Measurements from ENCODE around the gene MYO18B. TPM values are rescaled to one million over a fixed set of nuclear protein-coding genes. Genes with fewer than 3 reads are reported as not detected.

MYO18B gene
- polyA plus RNA-seq, 3 donors: 0.06 to 0.25 (median 0.19) TPM

DNA sequence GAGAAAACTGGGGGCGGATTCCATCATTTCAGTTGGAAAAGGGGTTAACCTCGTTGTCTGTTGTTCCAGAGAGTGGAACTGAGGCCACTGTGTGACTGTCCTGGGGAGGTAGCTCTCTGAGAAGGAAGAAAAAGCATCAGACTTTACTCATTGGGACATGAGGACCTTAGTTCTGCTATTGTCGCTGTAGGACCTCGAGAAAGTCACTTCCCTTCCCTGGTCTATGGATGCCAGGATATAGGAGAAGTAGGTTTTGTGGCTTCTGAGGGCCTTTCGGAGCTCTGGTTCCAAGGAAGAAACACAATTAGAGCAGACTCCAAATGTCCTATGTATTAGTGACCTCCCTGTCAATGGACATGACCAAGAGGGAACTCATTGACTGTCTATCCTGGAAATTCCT, 6.2 kb downstream of the MYO18B start:
- DNase-seq (ENCODE audit: low read depth in 3 of 3, low spot score in 2 of 3): no peak

DNA sequence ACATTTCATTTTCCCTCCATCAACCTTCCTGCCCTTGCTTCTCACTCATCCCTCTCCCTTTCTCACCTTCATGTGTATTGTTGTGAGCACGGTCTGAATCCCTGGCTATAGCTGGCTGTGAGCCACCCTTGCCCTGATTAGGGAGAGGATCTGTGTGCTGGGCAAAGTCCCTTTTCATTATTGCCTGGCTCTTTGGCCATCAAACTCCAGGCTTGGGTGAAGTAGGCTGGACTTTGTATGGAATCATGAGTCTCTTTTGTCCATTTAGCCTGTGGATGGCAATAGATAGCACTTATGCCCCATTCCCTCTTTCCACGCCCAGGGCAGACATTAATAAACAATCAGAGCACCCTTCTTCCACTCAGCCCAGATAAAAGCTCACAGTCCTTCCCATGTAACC, 6.7 kb downstream of the MYO18B start:
- no peak for DNase-seq (ENCODE audit: low read depth in 3 of 3, low spot score in 2 of 3)

DNA sequence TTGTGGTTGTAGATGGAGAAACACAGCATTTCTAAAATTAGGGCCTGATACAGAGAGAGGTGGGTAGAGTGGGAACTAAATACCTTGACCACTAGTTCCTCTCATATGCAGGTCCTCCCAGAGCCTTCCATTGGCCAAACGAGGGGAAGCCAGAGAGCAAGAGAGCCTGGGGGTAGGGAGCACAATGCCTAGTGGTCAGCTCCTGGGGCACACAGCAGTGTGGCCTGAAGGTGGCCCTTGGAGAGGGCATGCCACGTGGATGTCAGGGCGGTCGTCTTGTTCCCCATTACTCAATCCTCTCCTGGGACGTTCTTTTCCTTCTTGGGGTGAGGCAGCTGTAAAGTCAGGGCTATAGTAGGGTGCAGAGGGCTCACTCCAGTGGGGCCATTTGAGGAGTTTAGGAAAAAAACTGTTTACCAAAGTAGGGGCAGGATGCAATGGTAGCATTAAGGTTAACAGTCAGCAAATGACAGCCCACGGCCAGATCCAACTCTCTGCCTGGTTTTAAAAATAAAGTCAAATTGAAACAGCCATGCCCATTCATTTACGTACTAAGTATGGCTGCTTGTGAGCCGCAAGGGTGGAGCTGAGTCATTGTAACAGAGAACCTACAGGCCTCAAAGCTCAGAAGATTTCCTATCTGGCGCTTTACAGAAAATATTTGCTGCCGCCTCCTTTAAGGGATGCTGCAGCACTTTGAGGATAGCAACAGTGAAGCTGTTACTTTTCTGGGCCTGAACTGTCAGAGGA, 7.6 kb downstream of the MYO18B start:
- no peak for DNase-seq (ENCODE audit: low read depth in 3 of 3, low spot score in 2 of 3)

DNA sequence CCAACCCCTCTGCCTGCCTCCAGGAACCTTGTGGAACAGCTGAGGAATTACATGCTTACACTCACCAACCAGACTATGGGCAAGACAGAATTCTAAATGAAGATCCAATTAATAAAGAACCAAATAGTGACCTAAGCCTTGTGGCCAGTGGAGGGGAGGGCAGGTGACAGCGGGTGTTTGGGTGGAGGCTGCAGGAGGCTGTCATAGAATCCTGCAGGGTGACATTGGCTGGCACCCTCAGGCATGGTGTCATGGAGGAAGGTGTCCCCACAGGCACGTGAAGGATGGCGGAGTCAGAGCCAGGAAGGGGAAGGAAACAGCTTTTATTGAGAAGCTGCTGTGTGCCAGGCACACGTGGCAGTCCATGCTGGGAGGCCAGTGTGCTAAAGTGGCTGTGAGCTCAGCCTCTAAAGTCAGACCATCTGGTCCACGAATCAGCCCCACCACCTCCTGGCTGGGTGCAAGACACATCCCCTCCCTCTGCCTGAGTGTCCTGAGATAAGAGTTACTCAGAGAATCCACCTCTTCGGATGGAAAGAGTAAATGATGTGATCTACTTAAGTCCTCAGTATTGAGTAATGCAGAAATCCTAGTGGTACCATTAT, 8.7 kb downstream of the MYO18B start:
- no peak for DNase-seq (ENCODE audit: low read depth in 3 of 3, low spot score in 2 of 3)

DNA sequence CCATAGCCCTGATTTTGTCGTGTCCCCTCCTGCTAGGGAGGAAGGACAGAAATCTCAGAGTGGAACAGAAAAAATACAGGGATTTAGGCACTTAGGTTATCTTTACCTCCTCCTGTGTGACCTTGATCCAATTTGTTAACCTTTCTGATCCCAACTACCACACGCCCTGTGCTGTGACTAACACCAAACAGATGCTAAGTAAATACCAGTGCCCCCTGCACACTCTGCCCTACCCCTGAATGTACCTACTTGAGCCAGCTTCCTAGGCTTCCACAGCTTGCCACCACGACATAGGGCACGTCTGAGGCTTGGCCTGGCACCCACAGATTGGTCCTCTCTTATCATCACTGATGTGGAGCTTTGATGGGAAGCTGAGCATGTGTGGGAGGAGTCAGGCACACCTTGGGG, 9.2 kb downstream of the MYO18B start:
- DNase-seq (ENCODE audit: low read depth in 3 of 3, low spot score in 2 of 3): no peak

DNA sequence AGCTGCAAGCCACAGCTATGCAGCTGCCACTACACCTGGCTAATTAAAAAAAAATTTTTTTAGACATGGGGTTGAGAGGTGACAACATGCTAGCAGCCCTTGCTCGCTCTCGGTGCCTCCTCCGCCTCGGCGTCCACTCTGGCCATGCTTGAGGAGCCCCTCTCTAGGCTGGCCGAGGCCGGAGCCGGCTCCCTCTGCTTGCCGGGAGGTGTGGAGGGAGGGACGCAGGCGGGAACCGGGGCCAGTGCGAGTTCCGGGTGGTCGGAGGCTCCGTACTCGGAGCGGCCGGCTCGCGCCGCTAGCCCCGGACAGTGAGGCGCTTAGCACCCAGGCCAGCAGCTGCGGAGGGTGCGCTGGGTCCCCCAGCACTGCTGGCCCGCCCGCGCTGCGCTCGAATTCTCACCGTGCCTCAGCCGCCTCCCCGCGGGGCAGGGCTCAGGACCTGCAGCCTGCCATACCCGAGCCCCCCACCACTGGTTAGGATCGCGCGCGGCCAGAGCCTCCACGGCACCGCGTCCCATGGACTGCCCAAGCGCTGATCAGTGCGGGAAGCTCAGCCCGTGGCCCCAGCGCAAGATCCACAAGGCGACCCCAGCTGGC, 10.7 kb downstream of the MYO18B start:
- DNase-seq (ENCODE audit: low read depth in 3 of 3, low spot score in 2 of 3): no peak

DNA sequence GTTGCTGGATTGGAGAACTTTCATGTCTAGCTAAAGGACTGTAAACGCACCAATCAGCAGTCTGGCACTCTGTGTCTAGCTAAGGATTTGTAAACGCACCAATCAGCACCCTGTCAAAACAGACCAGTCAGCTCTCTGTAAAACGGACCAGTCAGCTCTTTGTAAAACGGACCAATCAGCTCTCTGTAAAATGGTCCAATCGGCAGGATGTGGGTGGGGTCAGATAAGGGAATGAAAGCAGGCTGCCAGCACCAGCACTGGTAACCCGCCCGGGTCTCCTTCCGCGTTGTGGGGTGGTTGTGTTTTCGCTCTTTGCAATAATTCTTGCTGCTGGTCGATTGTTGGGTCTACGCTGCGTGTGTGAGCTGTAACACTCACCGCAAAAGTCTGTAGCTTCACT, 11.3 kb downstream of the MYO18B start:
- DNase-seq (ENCODE audit: low read depth in 3 of 3, low spot score in 2 of 3): no peak

DNA sequence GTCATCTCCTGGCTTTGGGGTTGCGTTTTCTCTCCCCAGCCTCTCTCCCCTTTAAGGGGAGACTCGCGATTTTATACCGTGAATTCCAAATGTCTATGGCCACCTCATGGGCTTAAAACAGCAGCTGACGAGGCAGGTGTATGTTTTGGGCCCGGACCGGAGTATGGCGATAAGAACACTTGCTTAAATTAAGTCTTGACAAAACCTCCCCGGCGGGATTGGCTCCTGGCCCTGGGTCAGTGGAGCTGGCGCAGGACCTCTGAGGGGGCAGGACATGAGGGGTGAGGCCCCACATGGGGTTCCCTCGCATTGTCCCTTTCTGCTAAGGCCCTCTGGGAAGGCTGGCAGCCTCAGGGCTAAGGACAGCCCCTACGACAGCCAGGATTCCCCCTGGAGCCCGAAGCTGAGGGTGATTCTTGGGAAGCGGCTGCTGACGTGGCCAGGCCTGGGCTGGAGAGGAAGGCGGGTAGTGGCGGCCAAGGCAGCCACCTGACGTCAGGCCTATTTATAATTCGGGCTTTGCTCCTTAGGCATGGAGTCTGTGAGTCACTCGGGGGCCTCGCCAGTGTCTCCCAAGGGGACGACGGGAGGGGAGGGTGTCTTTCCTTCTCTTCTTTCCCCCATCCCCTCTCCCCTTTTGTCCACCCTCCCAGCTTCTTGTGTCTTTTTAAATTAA, 12.7 kb downstream of the MYO18B start:
- no peak for DNase-seq (ENCODE audit: low read depth in 3 of 3, low spot score in 2 of 3)

DNA sequence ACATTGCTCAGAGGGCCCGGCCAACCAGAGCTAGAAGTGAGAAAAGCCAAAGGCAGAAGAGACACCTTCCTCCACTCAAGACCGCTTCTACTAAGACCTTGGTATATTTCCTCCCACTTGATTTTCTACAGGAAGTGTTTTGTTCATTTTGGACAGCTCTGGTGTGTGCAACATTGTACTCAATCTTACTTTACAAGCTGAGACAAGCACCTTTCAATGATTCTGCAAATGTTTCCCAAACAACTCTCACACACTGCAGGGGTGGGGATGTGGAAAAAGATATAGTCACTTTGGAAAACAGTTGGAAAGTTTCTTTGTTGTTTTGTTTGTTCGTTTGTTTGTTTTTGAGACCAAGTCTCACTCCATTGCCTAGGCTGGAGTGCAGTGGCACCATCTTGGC, 15.7 kb downstream of the MYO18B start:
- DNase-seq (ENCODE audit: low read depth in 3 of 3, low spot score in 2 of 3): no peak

DNA sequence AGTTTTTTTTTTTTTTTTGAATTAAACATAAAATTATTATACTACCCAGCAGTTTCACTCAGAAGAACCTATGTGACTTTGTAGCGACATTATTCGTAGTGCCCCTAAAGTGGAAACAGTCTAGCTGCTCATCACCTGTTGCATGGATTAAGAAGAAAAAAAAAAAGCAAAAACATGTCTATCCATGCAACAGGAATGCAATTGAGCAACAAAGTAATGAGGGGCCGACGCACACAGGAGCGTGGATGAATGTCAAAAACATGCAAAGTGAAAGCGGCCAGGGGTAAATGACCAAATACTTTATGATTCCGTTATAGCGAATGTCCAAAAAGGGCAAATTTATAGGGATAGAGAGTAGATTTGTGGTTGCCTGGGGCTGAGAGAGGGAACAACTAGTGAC, 16.3 kb downstream of the MYO18B start:
- DNase-seq (ENCODE audit: low read depth in 3 of 3, low spot score in 2 of 3): no peak

DNA sequence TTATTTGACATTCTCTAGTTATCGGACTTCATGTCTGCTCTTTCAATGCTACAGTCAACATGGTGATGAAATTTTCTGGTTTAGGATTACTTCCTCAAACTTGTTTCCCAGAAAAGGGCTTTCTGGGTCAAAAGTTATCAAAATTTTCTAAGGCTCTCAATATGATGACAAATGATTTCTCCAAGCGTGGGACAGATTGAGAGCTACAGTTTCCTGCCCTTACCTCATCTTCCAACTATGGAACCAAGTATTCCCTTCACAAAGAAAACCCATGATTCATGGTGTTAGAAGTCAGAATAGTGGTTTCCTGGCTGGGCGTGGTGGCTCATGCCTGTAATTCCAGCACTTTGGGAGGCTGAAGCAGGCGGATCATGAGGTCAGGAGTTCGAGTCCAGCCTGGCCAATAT, 17.8 kb downstream of the MYO18B start:
- no peak for DNase-seq (ENCODE audit: low read depth in 3 of 3, low spot score in 2 of 3)

DNA sequence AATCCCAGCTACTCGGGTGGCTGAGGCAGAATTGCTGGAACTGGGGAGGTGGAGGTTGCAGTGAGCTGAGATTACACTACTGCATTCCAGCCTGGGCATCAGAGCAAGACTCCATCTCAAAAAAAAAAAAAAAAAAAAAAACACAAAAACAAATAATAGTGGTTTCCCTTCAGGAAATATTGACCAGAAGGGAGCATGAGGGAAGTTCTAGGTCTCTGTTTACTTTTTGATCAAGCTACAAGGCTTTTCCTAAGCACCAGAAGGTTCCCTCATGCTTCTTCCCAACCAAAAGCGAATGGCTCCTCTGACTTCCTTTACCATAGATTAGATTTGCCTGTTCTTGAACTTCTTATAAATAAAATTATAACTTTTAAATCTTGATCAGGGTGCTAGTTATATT, 18.3 kb downstream of the MYO18B start:
- DNase-seq (ENCODE audit: low read depth in 3 of 3, low spot score in 2 of 3): no peak

DNA sequence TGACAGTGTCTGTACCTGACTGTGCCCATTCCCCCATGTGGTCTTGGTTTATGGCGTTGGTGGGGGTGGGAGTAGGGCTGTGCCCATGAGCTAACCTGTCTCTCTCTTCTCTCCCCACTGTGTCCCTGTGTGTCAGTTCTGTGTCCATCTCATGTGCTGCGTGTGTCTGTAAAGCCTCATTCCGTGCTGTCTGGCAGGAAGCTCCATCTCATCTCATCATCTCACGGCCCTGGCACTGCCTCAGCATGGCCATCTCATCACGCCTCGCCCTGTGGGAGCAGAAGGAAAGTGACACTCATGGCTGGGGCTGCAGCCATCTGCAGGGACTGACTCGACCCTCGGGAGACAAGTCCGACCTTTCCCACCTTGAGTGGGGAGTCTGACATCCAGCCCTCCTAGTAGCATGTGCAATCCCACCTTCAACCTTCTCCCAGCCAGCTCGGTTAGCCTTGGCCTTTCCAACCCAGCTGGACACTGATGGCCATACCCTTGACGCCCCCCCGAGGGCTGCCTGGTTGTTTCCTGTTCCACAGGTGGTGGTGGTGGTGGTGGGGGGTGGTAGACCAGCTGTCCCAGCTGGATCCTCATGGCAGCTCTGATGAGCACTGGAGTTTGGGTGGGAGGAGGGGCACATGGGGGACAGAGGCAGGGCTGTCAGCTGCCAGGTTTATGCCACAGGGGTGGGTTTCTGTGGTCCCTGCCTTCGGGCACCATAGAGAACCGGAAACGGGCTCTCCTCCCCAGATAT, 19.0 kb downstream of the MYO18B start:
- DNase-seq (ENCODE audit: low read depth in 3 of 3, low spot score in 2 of 3): no peak

DNA sequence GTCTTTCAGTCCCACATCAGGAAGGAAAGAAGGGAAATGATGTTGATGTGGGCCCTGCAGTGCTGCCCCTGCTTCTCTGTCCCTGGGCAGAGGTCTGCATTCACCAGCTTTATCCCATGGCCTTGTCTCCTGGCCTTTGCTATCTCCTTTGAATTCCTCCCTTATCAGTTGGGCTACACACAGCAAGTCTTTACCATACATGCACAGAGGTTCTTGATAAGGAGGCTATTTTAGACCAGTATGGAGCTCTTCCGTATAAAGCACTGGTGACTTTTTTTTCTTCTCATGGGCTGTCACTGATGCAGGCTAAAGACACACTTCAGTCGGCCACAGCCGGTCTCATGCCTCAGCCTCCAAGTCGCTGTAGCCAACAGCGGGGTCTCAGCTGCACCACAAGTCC, 20.2 kb downstream of the MYO18B start:
- DNase-seq (ENCODE audit: low read depth in 3 of 3, low spot score in 2 of 3): no peak

DNA sequence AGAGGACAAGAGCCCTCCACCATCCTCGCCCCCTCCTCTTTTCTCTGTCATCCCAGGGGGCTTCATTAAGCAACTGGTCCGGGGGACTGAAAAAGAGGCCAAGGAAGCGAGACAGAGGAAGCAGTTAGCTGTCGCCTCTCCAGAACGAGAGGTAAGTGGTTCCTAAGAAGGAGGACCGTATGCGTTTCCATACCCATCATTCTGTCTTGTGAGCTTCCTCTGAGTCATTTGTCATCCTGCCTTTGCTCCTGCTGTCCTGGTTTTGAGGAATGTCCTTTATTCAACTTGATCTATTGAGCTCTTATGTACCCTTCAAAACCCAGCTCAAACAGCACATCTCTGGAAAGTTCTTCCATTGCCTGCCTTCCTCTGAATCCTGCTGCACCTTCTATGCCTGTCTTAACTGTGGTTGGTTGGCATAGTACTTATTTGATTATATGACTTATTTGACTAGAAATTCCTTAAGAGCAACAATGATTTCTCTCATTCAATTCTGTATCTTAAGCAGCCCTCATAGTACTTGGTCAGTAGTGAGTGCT, 21.3 kb downstream of the MYO18B start:
- DNase-seq (ENCODE audit: low read depth in 3 of 3, low spot score in 2 of 3): no peak

DNA sequence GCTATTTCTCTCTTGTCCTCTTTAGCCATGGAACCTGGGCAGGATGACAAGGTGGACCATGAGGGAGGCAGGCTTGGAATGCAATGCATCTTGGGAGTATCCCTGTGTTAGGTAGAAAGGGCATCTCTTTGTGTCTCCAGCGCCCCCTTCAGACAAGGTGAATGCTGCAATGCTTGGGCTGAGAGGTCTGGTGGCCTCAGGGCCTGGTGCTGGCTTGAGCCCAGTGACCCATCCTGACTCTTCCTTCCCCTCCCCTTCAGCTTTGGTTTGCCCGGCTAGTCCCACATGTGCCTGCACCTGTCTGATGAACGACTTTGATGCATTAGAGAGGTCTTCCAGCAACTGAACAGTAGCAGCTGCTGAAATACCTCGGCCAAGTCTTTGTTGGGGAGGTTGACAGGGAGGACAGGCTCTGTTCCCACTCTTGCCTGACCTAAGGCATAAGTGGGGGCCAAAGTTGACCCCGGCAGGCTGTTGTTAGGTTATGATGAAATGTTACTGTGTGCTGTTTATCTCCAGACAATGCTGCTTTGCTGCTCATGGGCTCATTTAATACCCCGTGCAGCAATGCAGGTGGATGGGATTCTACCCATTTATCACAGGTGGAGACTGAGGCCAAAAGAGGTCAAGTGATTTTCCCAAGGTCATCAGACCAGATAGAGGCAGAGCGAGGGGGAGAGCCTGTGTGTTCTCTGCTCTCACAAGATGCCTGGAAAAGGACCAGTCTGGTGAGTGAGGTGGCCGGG, 22.5 kb downstream of the MYO18B start:
- DNase-seq (ENCODE audit: low read depth in 3 of 3, low spot score in 2 of 3): no peak

DNA sequence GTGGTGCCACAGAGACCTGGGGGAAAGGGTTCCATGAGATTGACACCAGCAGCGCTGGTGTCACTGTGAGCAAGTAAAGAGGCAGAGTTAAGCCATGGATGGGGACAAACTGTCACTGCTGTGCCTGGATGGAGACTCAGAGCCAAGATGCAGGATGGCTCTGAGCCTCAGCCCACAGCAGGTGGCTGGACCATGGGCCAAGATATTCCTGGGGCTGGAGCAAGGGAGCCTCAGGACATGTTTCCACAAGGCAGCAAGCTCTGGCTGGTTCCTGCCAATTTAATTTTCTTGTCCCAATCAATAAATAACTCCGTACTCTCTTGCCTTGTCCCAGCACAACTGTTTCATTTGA, 23.0 kb downstream of the MYO18B start:
- no peak for DNase-seq (ENCODE audit: low read depth in 3 of 3, low spot score in 2 of 3)

DNA sequence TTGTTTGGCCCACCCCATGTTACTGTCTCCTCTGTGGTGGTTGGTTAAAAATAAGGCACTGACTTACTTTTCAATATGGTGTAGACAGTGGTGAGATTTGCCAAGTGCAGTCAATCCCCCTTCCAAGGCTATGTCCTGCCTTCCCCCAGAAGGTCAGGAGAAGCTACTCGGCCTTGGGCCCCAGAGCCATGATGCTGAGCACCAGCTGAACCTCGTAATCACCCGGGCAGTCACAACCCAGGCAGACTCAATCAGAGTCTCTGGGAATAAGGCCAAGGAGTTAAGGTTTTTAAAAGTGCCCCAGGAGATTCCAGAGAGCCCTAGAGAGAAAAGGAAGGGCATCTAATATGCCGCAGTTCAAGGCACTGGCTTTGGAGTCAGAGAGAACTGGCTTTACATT, 23.8 kb downstream of the MYO18B start:
- DNase-seq (ENCODE audit: low read depth in 3 of 3, low spot score in 2 of 3): no peak

DNA sequence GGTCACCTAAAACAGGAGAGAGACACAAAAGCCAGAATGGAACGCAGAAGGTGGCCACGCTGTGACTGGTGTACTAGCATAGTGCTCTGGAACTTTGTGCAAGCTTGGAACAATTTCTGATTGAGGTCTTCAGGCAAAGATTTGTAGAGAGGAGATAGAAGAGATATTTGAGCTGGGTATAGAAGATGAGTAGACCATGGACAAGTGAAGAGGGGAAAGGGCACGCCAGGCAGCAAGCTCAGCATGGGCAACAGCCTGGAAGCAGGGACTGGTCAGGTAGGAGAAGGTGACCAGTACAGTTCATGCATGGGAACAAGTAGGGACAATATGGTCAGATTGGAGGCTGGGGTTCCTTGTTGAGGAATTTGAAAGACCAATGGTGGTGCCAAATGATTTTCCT, 24.4 kb downstream of the MYO18B start:
- no peak for DNase-seq (ENCODE audit: low read depth in 3 of 3, low spot score in 2 of 3)

DNA sequence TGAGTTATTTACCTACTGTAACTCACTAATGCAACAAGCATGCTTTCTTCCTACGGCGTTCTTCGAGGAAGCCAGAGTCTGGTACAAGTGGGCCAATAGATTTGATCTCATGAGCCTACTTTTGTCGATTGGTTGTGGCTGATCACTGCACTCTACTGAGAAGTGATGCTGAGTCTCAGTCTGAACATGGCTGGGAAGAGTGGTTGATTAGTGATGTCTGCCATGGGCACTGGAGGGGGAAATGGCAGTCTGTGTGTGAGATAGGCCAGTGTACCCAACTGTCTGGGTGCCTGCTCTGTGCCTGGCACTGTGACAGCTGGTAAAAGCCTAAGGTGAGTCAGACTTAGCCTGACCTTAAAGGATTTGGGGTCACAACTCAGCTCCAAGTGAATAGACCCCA, 28.3 kb downstream of the MYO18B start:
- DNase-seq (ENCODE audit: low read depth in 3 of 3, low spot score in 2 of 3): no peak

All from right renal cortex interstitium (tissue), 3 donors.